ENCODE measurements around the gene SDS. TPM values are rescaled to one million over a fixed set of nuclear protein-coding genes. Genes with fewer than 3 reads are reported as not detected.

The SDS gene
- polyA plus RNA-seq, 3 donors, result 0.89 to 2.3 (median 1.1) TPM

- H3K27ac ChIP-seq (ENCODE audit: low read depth in 1 of 2, low read length in 2 of 2), result no peak overlapping the region
- Mint-ChIP-seq H3K4me1 (peaks cover 39% of the 10 kb centered on the region), H3K27me3 (ENCODE audit: low read depth in 3 of 3) (peaks cover 0 to 4% (median under 1%) of the 10 kb centered on the region in 3 donors), H3K9me3 (peaks cover 0 to 2% (median 0%) of the 10 kb centered on the region in 7 donors), H3K36me3 (peaks cover 34 to 46% of the 10 kb centered on the region in 2 donors), H3K27ac (peak overlapping the region in 1 of 7 donors; percentile 65), H3K4me3 (no peak overlapping the region)
- 100% methylated on average over 3 of the region's 7 CpGs for WGBS (ENCODE audit: insufficient coverage)
- H3K36me3 ChIP-seq (replicated peaks in 1 of 2; ENCODE audit: control insufficient read depth in 1 of 2, insufficient read depth in 2 of 2, low read length in 2 of 2), result peaks cover 0 to 17% of the 10 kb centered on the region in 2 donors
- intact Hi-C loops (cut with micrococcal nuclease), result no loop called here
- DNase-seq, result no peak
- no peaks in the 10 kb centered on the region for H3K79me2 ChIP-seq (ENCODE audit: insufficient read depth, low read length)
- H3K4me3 ChIP-seq (replicated peaks in 1 of 3; ENCODE audit: low read depth in 2 of 3, low read length in 3 of 3), result no peak overlapping the region
- TF ChIP-seq, protein P1, sequence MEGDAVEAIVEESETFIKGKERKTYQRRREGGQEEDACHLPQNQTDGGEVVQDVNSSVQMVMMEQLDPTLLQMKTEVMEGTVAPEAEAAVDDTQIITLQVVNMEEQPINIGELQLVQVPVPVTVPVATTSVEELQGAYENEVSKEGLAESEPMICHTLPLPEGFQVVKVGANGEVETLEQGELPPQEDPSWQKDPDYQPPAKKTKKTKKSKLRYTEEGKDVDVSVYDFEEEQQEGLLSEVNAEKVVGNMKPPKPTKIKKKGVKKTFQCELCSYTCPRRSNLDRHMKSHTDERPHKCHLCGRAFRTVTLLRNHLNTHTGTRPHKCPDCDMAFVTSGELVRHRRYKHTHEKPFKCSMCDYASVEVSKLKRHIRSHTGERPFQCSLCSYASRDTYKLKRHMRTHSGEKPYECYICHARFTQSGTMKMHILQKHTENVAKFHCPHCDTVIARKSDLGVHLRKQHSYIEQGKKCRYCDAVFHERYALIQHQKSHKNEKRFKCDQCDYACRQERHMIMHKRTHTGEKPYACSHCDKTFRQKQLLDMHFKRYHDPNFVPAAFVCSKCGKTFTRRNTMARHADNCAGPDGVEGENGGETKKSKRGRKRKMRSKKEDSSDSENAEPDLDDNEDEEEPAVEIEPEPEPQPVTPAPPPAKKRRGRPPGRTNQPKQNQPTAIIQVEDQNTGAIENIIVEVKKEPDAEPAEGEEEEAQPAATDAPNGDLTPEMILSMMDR (IDR thresholded peaks at IDR 0.05), result no peak
- H3K4me1 ChIP-seq (ENCODE audit: control insufficient read depth in 1 of 2, insufficient read depth in 2 of 2, low read length in 2 of 2), result peaks cover 22 to 27% of the 10 kb centered on the region in 2 donors
- no peaks in the 10 kb centered on the region for H3K9me3 ChIP-seq (replicated peaks in 1 of 2; ENCODE audit: control insufficient read depth in 1 of 2, insufficient read depth in 1 of 2, low read length in 2 of 2)
- H3K9ac ChIP-seq (ENCODE audit: insufficient read depth, low read length, poor library complexity, severe bottlenecking), result no peak overlapping the region
- no peaks in the 10 kb centered on the region for H3K27me3 ChIP-seq (ENCODE audit: control insufficient read depth in 2 of 2, insufficient read depth in 2 of 2, low read length in 2 of 2)
- no peak overlapping the region for H3K4me2 ChIP-seq (replicated peaks; ENCODE audit: extremely low read depth, low read length, poor library complexity, severe bottlenecking)
- H2AFZ ChIP-seq (ENCODE audit: insufficient read depth, low read depth, low read length, poor library complexity, severe bottlenecking), result no peak overlapping the region
- H4K20me1 ChIP-seq (ENCODE audit: insufficient read depth, low read length), result peaks cover 14% of the 10 kb centered on the region
These were observed 37.9 kb downstream of the SDS start for GRCh38 chr12:113365639-113366395.

- H3K36me3 ChIP-seq (replicated peaks in 1 of 2; ENCODE audit: control insufficient read depth in 1 of 2, insufficient read depth in 2 of 2, low read length in 2 of 2), result peaks cover 0 to 17% of the 10 kb centered on the region in 2 donors
- no peaks in the 10 kb centered on the region for H3K9me3 ChIP-seq (replicated peaks in 1 of 2; ENCODE audit: control insufficient read depth in 1 of 2, insufficient read depth in 1 of 2, low read length in 2 of 2)
- no peak overlapping the region for H2AFZ ChIP-seq (ENCODE audit: insufficient read depth, low read depth, low read length, poor library complexity, severe bottlenecking)
- no peak overlapping the region for H3K9ac ChIP-seq (ENCODE audit: insufficient read depth, low read length, poor library complexity, severe bottlenecking)
- no peak overlapping the region for H3K27ac ChIP-seq (ENCODE audit: low read depth in 1 of 2, low read length in 2 of 2)
- Mint-ChIP-seq H3K4me3 (no peak overlapping the region), H3K27me3 (ENCODE audit: low read depth in 3 of 3) (peaks cover 0 to 4% (median 3%) of the 10 kb centered on the region in 3 donors), H3K27ac (no peak overlapping the region), H3K9me3 (peaks cover 0 to 2% (median 0%) of the 10 kb centered on the region in 7 donors), H3K4me1 (peaks cover 38% of the 10 kb centered on the region), H3K36me3 (peaks cover 34 to 45% of the 10 kb centered on the region in 2 donors)
- no peaks in the 10 kb centered on the region for H3K27me3 ChIP-seq (ENCODE audit: control insufficient read depth in 2 of 2, insufficient read depth in 2 of 2, low read length in 2 of 2)
- H3K4me2 ChIP-seq (replicated peaks; ENCODE audit: extremely low read depth, low read length, poor library complexity, severe bottlenecking), result no peak overlapping the region
- peaks cover 24% of the 10 kb centered on the region for H4K20me1 ChIP-seq (ENCODE audit: insufficient read depth, low read length)
- no peak for DNase-seq
- intact Hi-C loops (cut with micrococcal nuclease), result no loop called here
- WGBS (ENCODE audit: insufficient coverage), result 100% methylated on average over 3 of the region's 5 CpGs
- no peak overlapping the region for H3K4me3 ChIP-seq (replicated peaks in 1 of 3; ENCODE audit: low read depth in 2 of 3, low read length in 3 of 3)
- H3K79me2 ChIP-seq (ENCODE audit: insufficient read depth, low read length), result peaks cover 4% of the 10 kb centered on the region
- peaks cover 23 to 30% of the 10 kb centered on the region in 2 donors for H3K4me1 ChIP-seq (ENCODE audit: control insufficient read depth in 1 of 2, insufficient read depth in 2 of 2, low read length in 2 of 2)
- TF ChIP-seq, protein P1 (IDR thresholded peaks at IDR 0.05), result no peak
These were observed 39.0 kb downstream of the SDS start for GRCh38 chr12:113364698-113365097.

Measured in CD14-positive monocyte (primary cell).